GM15510 (cell line): ENCODE data around the gene LRRC56.

Experiments
- POLR2A ChIP-seq: IDR thresholded peaks from 3 replicates; pipeline ENCODE4 v1.6.1; 2011; ENCODE audit warnings: borderline replicate concordance; ENCODE audit not compliant: insufficient read length; ENCODE audit errors: extremely low read depth

Gene LRRC56

GRCh38 chr11:590997-591396 is 53.7 kb downstream of the LRRC56 start:
- TF ChIP-seq POLR2A, result no peak

GRCh38 chr11:592501-592900 is 55.2 kb downstream of the LRRC56 start:
- TF ChIP-seq POLR2A, result no peak

GRCh38 chr11:592918-593317 is 55.6 kb downstream of the LRRC56 start:
- no peak for TF ChIP-seq POLR2A

GRCh38 chr11:593347-593746 is 56.0 kb downstream of the LRRC56 start:
- no peak for TF ChIP-seq POLR2A

DNA sequence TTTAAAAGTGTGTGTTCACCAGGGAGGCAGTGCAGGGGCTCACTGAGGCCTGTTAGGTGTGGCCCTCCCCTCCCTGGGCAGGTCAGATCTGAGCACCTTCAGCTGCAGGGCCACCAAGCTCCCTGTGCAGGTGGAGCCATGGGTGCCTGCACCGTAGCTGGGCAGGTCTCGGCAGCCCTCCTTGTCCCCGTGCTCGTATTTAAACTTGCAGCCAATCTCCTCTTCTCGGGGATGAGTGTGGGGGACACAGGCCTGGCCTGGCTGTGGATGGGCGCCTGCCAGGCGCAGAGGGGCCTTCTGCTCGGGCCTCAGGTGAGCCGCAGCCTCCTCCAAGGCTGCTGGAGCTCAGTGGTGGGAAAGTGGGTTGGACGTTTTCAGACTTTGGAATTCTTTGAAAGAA is 58.1 kb downstream of the LRRC56 start:
- TF ChIP-seq POLR2A, result no peak

DNA sequence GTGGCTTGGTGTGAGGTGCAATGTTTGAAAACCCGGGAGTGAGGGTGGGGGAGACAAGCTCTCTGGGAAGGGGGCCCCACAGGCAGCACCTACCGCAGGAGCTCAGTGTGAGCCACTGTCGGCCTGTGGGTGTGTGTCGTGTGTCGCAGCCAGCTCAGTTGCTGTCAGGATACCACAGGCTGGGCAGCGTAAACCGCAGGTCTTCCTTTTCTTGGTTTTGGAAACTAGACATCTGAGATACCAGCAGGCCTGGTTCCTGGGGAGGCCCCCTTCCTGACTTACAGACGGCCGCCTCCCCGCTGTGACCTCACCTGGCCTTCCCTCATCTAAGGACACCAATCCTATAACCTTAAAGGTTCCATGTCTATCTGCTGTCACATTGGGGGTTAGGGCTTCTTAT is 59.0 kb downstream of the LRRC56 start:
- no peak for TF ChIP-seq POLR2A

DNA sequence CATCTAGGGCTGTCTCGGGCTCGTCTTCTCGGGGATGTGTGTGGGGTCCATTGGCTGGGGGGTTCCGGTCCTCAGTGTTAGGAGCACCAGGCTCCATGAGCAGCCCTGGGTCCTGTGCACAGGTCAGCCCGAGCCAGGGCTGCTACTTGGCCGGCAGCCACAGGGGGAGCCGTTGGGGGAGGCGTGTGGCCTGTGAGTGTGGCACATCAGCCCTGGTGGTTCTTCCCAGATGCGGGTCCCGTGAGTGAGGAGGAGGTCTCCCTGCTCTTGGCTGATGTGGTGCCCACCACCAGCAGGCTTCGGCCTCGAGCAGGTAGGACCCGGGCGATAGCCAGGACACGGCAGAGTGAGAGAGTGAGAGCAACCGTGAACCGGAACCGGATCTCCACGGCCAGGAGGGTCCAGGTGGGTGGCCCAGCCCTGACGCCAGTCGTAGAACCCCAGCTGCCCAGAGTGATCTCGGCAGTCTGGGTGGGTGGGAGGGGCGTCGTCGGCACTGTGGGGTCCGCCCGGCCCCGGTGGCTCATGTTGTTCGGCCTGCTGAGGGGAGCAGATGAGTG is 59.9 kb downstream of the LRRC56 start:
- TF ChIP-seq POLR2A, result no peak

- no peak for TF ChIP-seq POLR2A
Measured at GRCh38 chr11:598005-598680, 60.8 kb downstream of the LRRC56 start.

DNA sequence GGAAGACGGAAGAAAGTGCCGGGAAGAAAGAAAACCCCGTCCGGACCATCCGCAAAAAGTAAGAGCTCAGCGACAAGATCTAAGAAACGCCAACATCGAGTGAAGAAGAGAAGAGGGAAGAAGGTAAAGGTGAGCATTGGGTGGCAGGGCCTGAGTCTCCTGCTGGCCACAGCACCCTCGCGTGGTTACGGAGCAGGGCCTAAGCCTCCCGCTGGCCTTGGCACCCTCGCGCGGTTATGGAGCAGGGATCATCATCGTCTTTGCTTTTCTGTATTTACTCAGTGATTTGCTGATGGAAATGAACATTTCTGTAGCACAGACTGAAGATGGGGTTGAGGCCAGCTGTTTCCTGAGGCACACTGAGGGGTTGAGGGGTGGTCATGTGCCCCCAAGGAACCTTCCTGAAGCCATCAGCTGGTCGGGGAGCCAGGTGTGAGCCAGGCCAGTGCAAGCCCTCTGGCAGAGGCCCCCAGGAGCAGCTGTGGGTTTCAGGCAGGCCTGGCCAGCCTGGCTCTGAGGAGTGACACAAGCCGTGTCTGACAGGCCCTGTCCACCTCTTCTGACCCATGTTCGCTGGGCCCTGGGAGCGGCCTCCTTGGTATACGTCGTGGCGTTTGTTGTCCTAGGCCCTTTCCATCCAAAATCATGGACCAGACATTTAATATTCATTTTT is 64.4 kb downstream of the LRRC56 start:
- TF ChIP-seq POLR2A, result no peak

DNA sequence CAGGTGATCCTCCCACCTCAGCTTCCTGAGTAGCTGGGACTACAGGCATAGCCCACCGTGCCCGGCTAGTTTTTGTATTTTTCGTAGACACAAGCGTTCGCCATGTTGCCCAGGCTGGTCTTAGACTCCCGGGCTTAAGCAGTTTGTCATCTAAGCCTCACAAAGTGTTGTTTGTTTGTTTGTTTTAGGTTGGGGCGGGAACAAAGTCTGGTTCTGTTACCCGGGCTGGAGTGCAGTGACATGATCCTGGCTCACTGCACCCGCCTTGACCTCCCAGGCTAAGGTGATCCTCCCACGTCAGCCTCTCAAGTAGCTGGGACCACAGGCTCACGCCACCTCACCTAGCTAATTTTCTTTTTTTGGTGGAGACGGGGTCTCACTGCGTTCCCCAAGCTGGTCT is 65.8 kb downstream of the LRRC56 start:
- TF ChIP-seq POLR2A, result no peak
